WTC11 (cell line): ENCODE results near the gene URM1. TPM values are rescaled to one million over a fixed set of nuclear protein-coding genes. Genes with fewer than 3 reads are reported as not detected.

Experiments used
- ATAC-seq: fragments of 200-7000 bp; cut with Tn5 transposase; 2 replicates; pipeline ENCODE4 v1.10.0; 2021; ENCODE audit warnings: mild to moderate bottlenecking, moderate library complexity
- CTCF ChIA-PET: fragments of 300-600 bp; sonication (Branson Sonifier 250); formaldehyde crosslinking; loops from one replicate; lab custom pipeline; 2021; ENCODE audit warnings: antibody characterized with exemption; lab: Charles Lee
- POLR2A ChIA-PET: fragments of 350-600 bp; sonication (Branson Sonifier 250); formaldehyde crosslinking; loops from one replicate; lab custom pipeline; 2021; ENCODE audit warnings: antibody characterized with exemption; lab: Charles Lee
- DNase-seq: peaks from one replicate; pipeline ENCODE4 v3.0.0; 2021; ENCODE audit warnings: low spot score
- H3K27ac Mint-ChIP-seq: 2 replicates; pipeline ENCODE4 v1.8.0; 2021; ENCODE audit warnings: mixed read lengths
- H3K27me3 Mint-ChIP-seq: 2 replicates; pipeline ENCODE4 v1.8.0; 2021; ENCODE audit warnings: low read depth, mild to moderate bottlenecking, moderate library complexity, mixed read lengths
- H3K36me3 Mint-ChIP-seq: 2 replicates; pipeline ENCODE4 v1.8.0; 2021; ENCODE audit warnings: mixed read lengths
- H3K4me1 Mint-ChIP-seq: 2 replicates; pipeline ENCODE4 v1.8.0; 2022; ENCODE audit warnings: mixed read lengths
- H3K4me3 Mint-ChIP-seq: 2 replicates; pipeline ENCODE4 v1.8.0; 2021; ENCODE audit warnings: mild to moderate bottlenecking, moderate library complexity, mixed read lengths
- H3K9me3 Mint-ChIP-seq: 2 replicates; pipeline ENCODE4 v1.8.0; 2021; ENCODE audit warnings: mixed read lengths
- EMX1 ChIP-seq: fragments of 250-450 bp; sonication (Bioruptor Pico); IDR thresholded peaks from 2 replicates; pipeline ENCODE4 v1.8.0; 2021; ENCODE audit warnings: mild to moderate bottlenecking
- ESRRA ChIP-seq: sonication (generic); formaldehyde crosslinking; IDR thresholded peaks from 2 replicates; pipeline ENCODE4 v1.8.1; 2022; ENCODE audit warnings: mild to moderate bottlenecking, missing genetic modification reagents, borderline replicate concordance
- FOXP1 ChIP-seq: sonication (generic); formaldehyde crosslinking; IDR thresholded peaks from 2 replicates; pipeline ENCODE4 v1.8.0; 2022; ENCODE audit warnings: missing genetic modification reagents, mild to moderate bottlenecking, moderate library complexity, borderline replicate concordance
- GABPB1 ChIP-seq: sonication (generic); formaldehyde crosslinking; IDR thresholded peaks from 2 replicates; pipeline ENCODE4 v1.8.1; 2023; ENCODE audit warnings: mild to moderate bottlenecking, missing genetic modification reagents
- GTF2I ChIP-seq: fragments of 250-450 bp; sonication (Bioruptor Pico); conservative IDR thresholded peaks from 2 replicates; pipeline ENCODE4 v1.4.0; 2021; ENCODE audit warnings: mild to moderate bottlenecking
- JAZF1 ChIP-seq: fragments of 250-450 bp; sonication (Bioruptor Pico); IDR thresholded peaks from 2 replicates; pipeline ENCODE4 v1.9.0; 2021; ENCODE audit warnings: moderate library complexity, mild to moderate bottlenecking, inconsistent platforms
- MXD4 ChIP-seq: fragments of 250-450 bp; sonication (Bioruptor Pico); IDR thresholded peaks from 2 replicates; pipeline ENCODE4 v1.8.0; 2021; ENCODE audit warnings: mild to moderate bottlenecking, moderate library complexity, borderline replicate concordance
- ZNF121 ChIP-seq: sonication (generic); formaldehyde crosslinking; IDR thresholded peaks from 2 replicates; pipeline ENCODE4 v1.8.0; 2023; ENCODE audit warnings: missing genetic modification reagents
- ZNF138 ChIP-seq: sonication (generic); formaldehyde crosslinking; conservative IDR thresholded peaks from 2 replicates; pipeline ENCODE4 v1.8.1; 2022; ENCODE audit warnings: mild to moderate bottlenecking, moderate library complexity, missing genetic modification reagents
- ZNF317 ChIP-seq: sonication (generic); formaldehyde crosslinking; IDR thresholded peaks from 2 replicates; pipeline ENCODE4 v1.8.1; 2023; ENCODE audit warnings: low read depth, mild to moderate bottlenecking, moderate library complexity, missing genetic modification reagents, borderline replicate concordance
- ZNF396 ChIP-seq: fragments of 250-450 bp; sonication (Bioruptor Pico); IDR thresholded peaks from 2 replicates; pipeline ENCODE4 v1.8.0; 2021; ENCODE audit warnings: mild to moderate bottlenecking, moderate library complexity, borderline replicate concordance
- ZNF416 ChIP-seq: fragments of 250-450 bp; sonication (Bioruptor Pico); IDR thresholded peaks from 2 replicates; pipeline ENCODE4 v1.9.0; 2021; ENCODE audit warnings: mild to moderate bottlenecking, inconsistent platforms
- total RNA-seq: library from RNA; stranded (reverse); gene quantifications from 3 replicates; pipeline ENCODE4 v1.2.3, GENCODE V29; 2021
- TF ChIP-seq, protein P1 (sequence below): sonication (generic); formaldehyde crosslinking; IDR thresholded peaks from 2 replicates; pipeline ENCODE4 v1.8.0; 2022; ENCODE audit warnings: mild to moderate bottlenecking, missing genetic modification reagents
- TF ChIP-seq, protein P2 (sequence below): sonication (generic); formaldehyde crosslinking; IDR thresholded peaks from 2 replicates; pipeline ENCODE4 v1.8.1; 2023; ENCODE audit warnings: mild to moderate bottlenecking, missing genetic modification reagents

URM1 gene
- total RNA-seq, 1 experiment from 2014 or later = 67.9 TPM

- peaks cover 31% of the 10 kb centered on the region for H3K4me1 Mint-ChIP-seq
- H3K27me3 Mint-ChIP-seq = peaks cover 97% of the 10 kb centered on the region
- no peak overlapping the region for H3K27ac Mint-ChIP-seq
- no peak overlapping the region for H3K4me3 Mint-ChIP-seq
- TF ChIP-seq ZNF396 (CRISPR knock-in tag) (no peak), ESRRA (no peak), ZNF121 (CRISPR knock-in tag) (no peak), ZNF416 (CRISPR knock-in tag) (no peak), MXD4 (CRISPR knock-in tag) (no peak), EMX1 (no peak), FOXP1 (CRISPR knock-in tag) (no peak), JAZF1 (CRISPR knock-in tag) (no peak)
- TF ChIP-seq, protein P1, sequence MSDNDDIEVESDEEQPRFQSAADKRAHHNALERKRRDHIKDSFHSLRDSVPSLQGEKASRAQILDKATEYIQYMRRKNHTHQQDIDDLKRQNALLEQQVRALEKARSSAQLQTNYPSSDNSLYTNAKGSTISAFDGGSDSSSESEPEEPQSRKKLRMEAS (CRISPR knock-in tag) = no peak
- TF ChIP-seq, all 79 proteins: peak for 0
- no peaks in the 10 kb centered on the region; the same call in 1 of the 2 replicates for H3K36me3 Mint-ChIP-seq
- ATAC-seq (no peak), DNase-seq (no peak)
- no peaks in the 10 kb centered on the region for H3K9me3 Mint-ChIP-seq
- POLR2A ChIA-PET = no interaction called here
- CTCF ChIA-PET = interaction anchor here (1.4 to 3.5 kb wide), 5 partner anchors 9 to 41 kb away, joined by 4 to 19 read pairs (median 7); partner anchors contain the start of gene CERCAM
Observed at GRCh38 chr9:128397831-128398230, 26.7 kb downstream of the URM1 start.

GRCh38 chr9:128399861-128400260 lies 28.7 kb downstream of the URM1 start:
- H3K27ac Mint-ChIP-seq = no peak overlapping the region
- H3K27me3 Mint-ChIP-seq = peaks cover 100% of the 10 kb centered on the region
- no peaks in the 10 kb centered on the region for H3K9me3 Mint-ChIP-seq
- POLR2A ChIA-PET = no interaction called here
- H3K36me3 Mint-ChIP-seq = no peaks in the 10 kb centered on the region; the same call in 1 of the 2 replicates
- peaks cover 15% of the 10 kb centered on the region for H3K4me1 Mint-ChIP-seq
- H3K4me3 Mint-ChIP-seq = no peak overlapping the region
- TF ChIP-seq ZNF317 (CRISPR knock-in tag) = no peak
- CTCF ChIA-PET = interaction anchor here (2.1 kb wide), 1 partner anchor 38 kb away, joined by 5 read pairs; no protein-coding TSS in a partner anchor
- ATAC-seq (no peak), DNase-seq (no peak)

GRCh38 chr9:128404560-128404959 lies 33.4 kb downstream of the URM1 start:
- Mint-ChIP-seq H3K4me3 (no peak overlapping the region), H3K36me3 (no peaks in the 10 kb centered on the region), H3K9me3 (no peaks in the 10 kb centered on the region), H3K27me3 (peaks cover 99% of the 10 kb centered on the region), H3K27ac (no peak overlapping the region), H3K4me1 (peaks cover 25% of the 10 kb centered on the region)
- TF ChIP-seq GABPB1 (CRISPR knock-in tag) = no peak
- TF ChIP-seq GTF2I (CRISPR knock-in tag) = no peak
- TF ChIP-seq, protein P2, sequence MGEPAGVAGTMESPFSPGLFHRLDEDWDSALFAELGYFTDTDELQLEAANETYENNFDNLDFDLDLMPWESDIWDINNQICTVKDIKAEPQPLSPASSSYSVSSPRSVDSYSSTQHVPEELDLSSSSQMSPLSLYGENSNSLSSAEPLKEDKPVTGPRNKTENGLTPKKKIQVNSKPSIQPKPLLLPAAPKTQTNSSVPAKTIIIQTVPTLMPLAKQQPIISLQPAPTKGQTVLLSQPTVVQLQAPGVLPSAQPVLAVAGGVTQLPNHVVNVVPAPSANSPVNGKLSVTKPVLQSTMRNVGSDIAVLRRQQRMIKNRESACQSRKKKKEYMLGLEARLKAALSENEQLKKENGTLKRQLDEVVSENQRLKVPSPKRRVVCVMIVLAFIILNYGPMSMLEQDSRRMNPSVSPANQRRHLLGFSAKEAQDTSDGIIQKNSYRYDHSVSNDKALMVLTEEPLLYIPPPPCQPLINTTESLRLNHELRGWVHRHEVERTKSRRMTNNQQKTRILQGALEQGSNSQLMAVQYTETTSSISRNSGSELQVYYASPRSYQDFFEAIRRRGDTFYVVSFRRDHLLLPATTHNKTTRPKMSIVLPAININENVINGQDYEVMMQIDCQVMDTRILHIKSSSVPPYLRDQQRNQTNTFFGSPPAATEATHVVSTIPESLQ (CRISPR knock-in tag) = no peak
- CTCF ChIA-PET = interaction anchor here (0.9 kb wide), 2 partner anchors 15 to 41 kb away, joined by 3 read pairs; no protein-coding TSS in a partner anchor
- DNase-seq = no peak
- POLR2A ChIA-PET = no interaction called here
- no peak for ATAC-seq

GRCh38 chr9:128405077-128405779 lies 34.1 kb downstream of the URM1 start:
- peak; percentile 26; the same call in 1 of the 2 replicates for TF ChIP-seq FOXP1 (CRISPR knock-in tag)
- TF ChIP-seq ZNF138 (CRISPR knock-in tag) = no peak
- TF ChIP-seq ZNF121 (CRISPR knock-in tag) = 0 out of 2 replicates have a peak, but pooled peaks have one; percentile 58
- H3K4me3 Mint-ChIP-seq = no peak overlapping the region
- ChIA-PET POLR2A (no interaction called here), CTCF (interaction anchor here (0.9 kb wide), 1 partner anchor 15 kb away, joined by 3 read pairs; no protein-coding TSS in a partner anchor)
- H3K27me3 Mint-ChIP-seq = peaks cover 99% of the 10 kb centered on the region
- peak; percentile 51 for ATAC-seq
- peaks cover 32% of the 10 kb centered on the region for H3K4me1 Mint-ChIP-seq
- no peaks in the 10 kb centered on the region for H3K9me3 Mint-ChIP-seq
- H3K36me3 Mint-ChIP-seq = no peaks in the 10 kb centered on the region
- H3K27ac Mint-ChIP-seq = no peak overlapping the region
- peak; percentile 30 for DNase-seq
